Upper lobe of left lung (tissue), 6 donors: ENCODE data around the gene BHMT2. TPM values are rescaled to one million over a fixed set of nuclear protein-coding genes. Genes with fewer than 3 reads are reported as not detected.

Experiments
- ATAC-seq, 2 donors: fragments of 200-7000 bp; cut with Tn5 transposase; one replicate each; pipeline ENCODE4 v1.9.1; 2022; ENCODE audit warnings: mild to moderate bottlenecking in 2 of 2, moderate library complexity in 2 of 2; ENCODE audit not compliant: low FRiP score in 2 of 2
- DNase-seq, 2 donors: peaks; one replicate each; pipeline ENCODE4 v3.0.0-alpha.2; 2019 to 2020
- H3K27ac ChIP-seq, 4 donors: fragments of 200-600 bp; sonication (generic); one replicate each; pipeline ENCODE4 v1.5.1; 2016 to 2019
- H3K27me3 ChIP-seq, 4 donors: fragments of 200-600 bp; sonication (generic); one replicate each; pipeline ENCODE4 v1.5.1; 2017 to 2019
- H3K36me3 ChIP-seq, 4 donors: fragments of 200-600 bp; sonication (generic); one replicate each; pipeline ENCODE4 v1.5.1; 2016 to 2019
- H3K4me1 ChIP-seq, 4 donors: fragments of 200-600 bp; sonication (generic); one replicate each; pipeline ENCODE4 v1.5.1; 2018 to 2019
- H3K4me3 ChIP-seq, 4 donors: fragments of 200-600 bp; sonication (generic); one replicate each; pipeline ENCODE4 v1.5.1; 2017 to 2019; ENCODE audit warnings: mild to moderate bottlenecking in 2 of 4, moderate library complexity in 1 of 4
- H3K9me3 ChIP-seq, 4 donors: fragments of 200-600 bp; sonication (generic); one replicate each; pipeline ENCODE4 v1.5.1; 2018 to 2019
- EP300 ChIP-seq, 4 donors: sonication (generic); formaldehyde crosslinking; IDR thresholded peaks; one replicate each; pipeline ENCODE4 v1.5.1; 2017; ENCODE audit warnings: antibody characterized with exemption in 4 of 4, control low read depth in 2 of 4
- POLR2A ChIP-seq, 4 donors: fragments of 450-650 bp; IDR thresholded peaks; one replicate each; pipeline ENCODE4 v1.5.1; 2016 to 2017; ENCODE audit warnings: antibody characterized with exemption in 4 of 4, mild to moderate bottlenecking in 2 of 4
- POLR2AphosphoS5 ChIP-seq, 2 donors: sonication (generic); formaldehyde crosslinking; IDR thresholded peaks; one replicate each; pipeline ENCODE4 v1.5.1; 2017; ENCODE audit warnings: antibody characterized with exemption in 2 of 2
- WGBS, 2 donors: methylation state at CpG; one replicate each; pipeline ENCODE4 v1.1.5; 2017 to 2018; 5-methylcytosine and 5-hydroxymethylcytosine counted together
- total RNA-seq, 6 donors: library from RNA; depleted of rRNA in 4 of 6; stranded (reverse); fragments of >200 nt in 4 of 6; gene quantifications; one replicate each; pipeline versions ENCODE4 v1.1.0 to v1.2.1, GENCODE V29; 2016 to 2021
- TF ChIP-seq, protein P1 (sequence below), 6 experiments: fragments of 450-650 bp in 4 of 6; fragments of 200-600 bp in 2 of 6; sonication (generic) in 2 of 6; IDR thresholded peaks; one replicate each; pipeline ENCODE4 v1.5.1; 2016 to 2019; ENCODE audit warnings: antibody characterized with exemption in 6 of 6
- donor health status: DM: no; HTN: no; CAD: no; lungs with moderate emphysema.
- donor health status: DM: no; HTN: yes; CAD: no; lungs with severe emphysema.

BHMT2 gene
- total RNA-seq, 6 donors from 2014 or later = 0.46 to 3.9 (median 1.4) TPM

DNA sequence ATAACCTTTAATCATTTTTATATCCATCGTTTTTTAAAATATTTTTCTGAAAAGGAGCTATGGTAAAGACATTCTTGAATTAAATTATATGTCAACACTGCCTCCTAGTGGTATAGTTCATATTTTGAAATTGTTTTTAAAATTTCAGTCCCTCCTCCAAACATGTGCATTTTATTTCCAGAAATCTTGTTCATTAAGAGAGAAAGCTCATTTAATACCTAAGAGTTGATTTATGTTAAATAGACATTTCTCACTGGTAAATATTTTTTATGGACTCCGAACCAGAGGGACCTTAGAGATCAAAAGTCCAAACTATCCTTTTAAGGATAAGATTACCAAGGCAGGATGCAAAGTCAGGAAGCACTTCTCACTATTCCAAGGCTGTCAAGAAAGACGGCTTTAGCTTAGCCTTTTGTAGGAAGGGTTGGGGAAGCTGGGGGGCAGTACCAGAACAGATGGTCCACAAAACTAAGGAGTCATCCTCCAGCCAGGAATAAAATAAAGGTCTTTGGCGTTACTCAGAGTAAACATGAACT lies 63.6 kb downstream of the BHMT2 start:
- peak in 1 of 2 donors; percentile 84 for ATAC-seq
- Histone ChIP-seq H3K9me3 (no peaks in the 10 kb centered on the region), H3K27ac (peak overlapping the region in 2 of 4 donors; percentile 58 to 66), H3K4me3 (peak overlapping the region in 2 of 4 donors; percentile 6 to 8), H3K36me3 (no peaks in the 10 kb centered on the region), H3K4me1 (peaks cover 10 to 15% (median 11%) of the 10 kb centered on the region in 4 donors), H3K27me3 (no peaks in the 10 kb centered on the region)
- WGBS, 2 donors = 5 to 10% methylated on average over 4 of the region's 4 CpGs
- no peak for TF ChIP-seq EP300 (IDR thresholded peaks at IDR 0.05)
- TF ChIP-seq POLR2A (IDR thresholded peaks at IDR 0.05) = no peak
- TF ChIP-seq, protein P1, sequence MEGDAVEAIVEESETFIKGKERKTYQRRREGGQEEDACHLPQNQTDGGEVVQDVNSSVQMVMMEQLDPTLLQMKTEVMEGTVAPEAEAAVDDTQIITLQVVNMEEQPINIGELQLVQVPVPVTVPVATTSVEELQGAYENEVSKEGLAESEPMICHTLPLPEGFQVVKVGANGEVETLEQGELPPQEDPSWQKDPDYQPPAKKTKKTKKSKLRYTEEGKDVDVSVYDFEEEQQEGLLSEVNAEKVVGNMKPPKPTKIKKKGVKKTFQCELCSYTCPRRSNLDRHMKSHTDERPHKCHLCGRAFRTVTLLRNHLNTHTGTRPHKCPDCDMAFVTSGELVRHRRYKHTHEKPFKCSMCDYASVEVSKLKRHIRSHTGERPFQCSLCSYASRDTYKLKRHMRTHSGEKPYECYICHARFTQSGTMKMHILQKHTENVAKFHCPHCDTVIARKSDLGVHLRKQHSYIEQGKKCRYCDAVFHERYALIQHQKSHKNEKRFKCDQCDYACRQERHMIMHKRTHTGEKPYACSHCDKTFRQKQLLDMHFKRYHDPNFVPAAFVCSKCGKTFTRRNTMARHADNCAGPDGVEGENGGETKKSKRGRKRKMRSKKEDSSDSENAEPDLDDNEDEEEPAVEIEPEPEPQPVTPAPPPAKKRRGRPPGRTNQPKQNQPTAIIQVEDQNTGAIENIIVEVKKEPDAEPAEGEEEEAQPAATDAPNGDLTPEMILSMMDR (IDR thresholded peaks at IDR 0.05) = peak in 5 of 6 experiments; percentile 7 to 34 (median 30)
- no peak for DNase-seq

DNA sequence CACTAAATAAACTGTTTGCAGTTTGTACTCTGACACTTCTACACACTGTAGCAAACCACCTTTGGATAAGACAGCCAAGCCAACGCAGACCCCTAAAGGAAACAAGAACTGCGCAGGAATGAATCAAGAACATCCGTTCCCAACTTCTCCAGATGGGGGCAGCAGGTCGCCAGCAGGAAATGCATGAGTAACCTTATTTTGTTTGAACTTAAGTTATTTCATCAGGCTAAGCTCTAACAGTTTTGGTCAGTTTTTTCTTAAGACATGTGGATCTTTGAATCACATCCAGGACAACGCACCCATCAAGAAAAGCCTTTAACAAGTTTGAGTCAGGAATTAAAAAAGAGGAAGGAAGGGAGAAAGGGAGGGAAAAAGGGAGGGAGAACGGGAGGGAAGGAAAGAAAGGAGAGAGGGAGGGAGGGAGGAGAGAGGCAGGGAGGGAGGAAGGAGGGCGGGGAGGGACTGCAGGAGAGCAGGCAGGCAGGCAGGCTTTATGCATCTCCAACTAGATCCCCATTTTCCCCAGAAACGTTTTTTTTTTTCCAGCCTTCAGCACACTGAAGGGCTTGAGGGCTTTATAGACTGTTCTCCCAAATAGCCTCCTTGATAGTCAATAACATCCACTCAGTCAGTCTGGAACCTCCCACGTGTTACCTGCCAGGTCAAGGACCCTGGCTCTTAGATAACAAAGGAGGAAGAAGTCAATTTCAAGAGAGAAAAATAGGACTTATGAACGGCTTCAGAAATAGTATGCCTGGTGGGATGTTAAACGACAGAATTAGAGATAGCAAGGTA lies 64.3 kb downstream of the BHMT2 start:
- ATAC-seq = peak; percentile 83 to 93
- WGBS, 2 donors = 1 to 4% methylated on average over 11 of the region's 11 CpGs
- peak overlapping the region in 2 of 4 donors; percentile 58 to 66 for H3K27ac ChIP-seq

DNA sequence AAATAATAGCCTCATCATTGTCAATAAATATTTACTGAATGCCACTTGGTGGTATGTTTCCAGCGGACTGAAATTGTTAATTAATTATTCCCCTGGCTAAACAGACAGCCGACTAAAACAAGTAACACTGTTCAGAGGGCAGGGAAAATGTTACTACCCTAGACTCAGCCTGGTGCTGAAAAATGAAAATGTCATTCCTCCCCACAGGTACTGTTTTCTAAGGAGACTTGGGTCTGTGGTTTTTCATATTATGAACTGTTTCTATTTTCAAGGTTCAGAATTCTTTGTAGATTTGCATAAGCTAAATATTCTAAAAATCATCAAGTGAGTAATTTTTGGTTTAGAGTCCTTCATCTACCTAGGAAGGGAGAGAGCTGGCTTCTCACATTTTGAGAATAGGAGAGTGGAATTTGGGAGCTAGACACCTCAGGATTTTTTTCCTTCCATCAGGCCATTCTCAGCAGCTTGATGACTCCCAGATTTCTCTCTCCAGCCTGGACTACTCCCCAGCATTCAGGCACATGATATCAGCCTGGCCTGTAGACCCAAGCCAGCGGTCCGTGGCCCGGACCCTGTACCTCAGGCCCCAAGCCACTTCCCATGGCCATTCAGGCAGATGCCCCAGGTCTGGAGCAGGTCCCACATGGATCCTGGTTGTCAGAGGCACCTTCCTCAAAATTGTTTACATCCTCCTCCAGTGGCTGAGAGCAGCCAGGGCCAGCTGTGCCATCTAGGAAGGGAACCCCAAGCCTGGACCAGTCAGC lies 66.4 kb downstream of the BHMT2 start:
- H3K27me3 ChIP-seq = no peaks in the 10 kb centered on the region
- no peak overlapping the region for H3K27ac ChIP-seq
- TF ChIP-seq EP300 (IDR thresholded peaks at IDR 0.05) (no peak), POLR2A (IDR thresholded peaks at IDR 0.05) (no peak), POLR2AphosphoS5 (IDR thresholded peaks at IDR 0.05) (no peak)
- TF ChIP-seq, protein P1 (IDR thresholded peaks at IDR 0.05) = no peak
- ATAC-seq (no peak), DNase-seq (no peak)
- 88 to 91% methylated on average over 5 of the region's 5 CpGs for WGBS, 2 donors
- no peak overlapping the region for H3K4me3 ChIP-seq
- peaks cover 10 to 15% (median 11%) of the 10 kb centered on the region in 4 donors for H3K4me1 ChIP-seq
- H3K9me3 ChIP-seq = no peaks in the 10 kb centered on the region
- no peaks in the 10 kb centered on the region for H3K36me3 ChIP-seq

More for the DNA sequence above, 64.3 kb downstream of the BHMT2 start:
- Histone ChIP-seq H3K27me3 (no peaks in the 10 kb centered on the region), H3K36me3 (no peaks in the 10 kb centered on the region), H3K4me1 (peaks cover 10 to 15% (median 11%) of the 10 kb centered on the region in 4 donors), H3K9me3 (no peaks in the 10 kb centered on the region), H3K4me3 (peak overlapping the region in 2 of 4 donors; percentile 6 to 8)
- TF ChIP-seq, protein P1 (IDR thresholded peaks at IDR 0.05) = peak; percentile 33 to 67 (median 54)
- no peak for TF ChIP-seq POLR2AphosphoS5 (IDR thresholded peaks at IDR 0.05)
- no peak for TF ChIP-seq POLR2A (IDR thresholded peaks at IDR 0.05)
- peak in 1 of 2 donors; percentile 46 for DNase-seq

DNA sequence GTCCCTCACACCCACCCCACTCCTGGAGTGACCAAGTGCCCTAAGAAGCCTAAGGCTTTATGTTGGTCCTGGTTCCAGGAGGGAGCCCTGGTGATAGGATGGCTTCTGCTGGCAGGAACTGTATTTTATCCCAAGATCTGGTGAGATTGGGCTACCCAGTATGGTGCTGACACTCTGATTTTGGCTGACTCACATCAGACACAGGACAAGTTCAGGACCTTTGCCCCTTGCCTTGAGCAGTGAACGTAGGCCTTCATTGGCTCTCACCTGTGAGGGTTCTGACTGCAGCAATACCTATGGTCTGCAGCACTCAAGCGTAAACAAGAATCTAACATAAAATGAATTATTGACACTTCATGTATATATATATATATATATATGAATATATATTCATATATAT lies 67.1 kb downstream of the BHMT2 start:
- TF ChIP-seq EP300 (IDR thresholded peaks at IDR 0.05) (no peak), POLR2AphosphoS5 (IDR thresholded peaks at IDR 0.05) (no peak)
- TF ChIP-seq, protein P1 (IDR thresholded peaks at IDR 0.05) = no peak
- Histone ChIP-seq H3K36me3 (no peaks in the 10 kb centered on the region), H3K27ac (no peak overlapping the region), H3K4me1 (peaks cover 10 to 15% (median 11%) of the 10 kb centered on the region in 4 donors), H3K9me3 (no peaks in the 10 kb centered on the region), H3K4me3 (no peak overlapping the region), H3K27me3 (no peaks in the 10 kb centered on the region)
- ATAC-seq (no peak), DNase-seq (no peak)
- WGBS, 2 donors = 70 to 100% methylated on average over 2 of the region's 2 CpGs

Other genes with a start within 250 kb of the BHMT2 start
- 10 to 100 TPM in 5 of 6 donors, 1 to 10 TPM in 1; 9.8 to 24.1 (median 18.7) TPM for gene ARSB, start 84.5 kb upstream of the BHMT2 start, total RNA-seq
- 1 to 10 TPM in 4 of 6 donors, under 1 TPM in 2; 0.46 to 1.3 (median 1.1) TPM for gene DMGDH, start 93 bp upstream of the BHMT2 start, total RNA-seq
- gene BHMT, start 42.0 kb downstream of the BHMT2 start, total RNA-seq = 1 to 10 TPM in 1 of 6 donors, under 1 TPM in 2, not detected in 3; 0.26 to 1.4 (median 0.84) TPM
- 10 to 100 TPM in 4 of 6 donors, 1 to 10 TPM in 2; 7.9 to 28.8 (median 11.9) TPM for gene JMY, start 166.4 kb downstream of the BHMT2 start, total RNA-seq